HepG2 (cell line): ENCODE measurements around the gene POFUT2. TPM values are rescaled to one million over a fixed set of nuclear protein-coding genes. Genes with fewer than 3 reads are reported as not detected.

Experiments
- BORCS8-MEF2B ChIP-seq: sonication (generic); formaldehyde crosslinking; IDR thresholded peaks from 2 replicates; pipeline ENCODE4 v1.8.0; 2022; ENCODE audit warnings: mild to moderate bottlenecking, missing genetic modification reagents
- CBX1 ChIP-seq: IDR thresholded peaks from one replicate; pipeline ENCODE4 v1.6.1; 2016; ENCODE audit warnings: antibody characterized with exemption, low read depth
- CEBPB ChIP-seq: IDR thresholded peaks from 2 replicates; pipeline ENCODE4 v1.6.1; 2011; ENCODE audit warnings: low read depth, low read length, improper control_type of control experiment, borderline replicate concordance
- GPN1 ChIP-seq: sonication (generic); formaldehyde crosslinking; IDR thresholded peaks from 2 replicates; pipeline ENCODE4 v1.5.1; 2020; ENCODE audit warnings: missing genetic modification reagents, borderline replicate concordance
- HMGA1 ChIP-seq: sonication (generic); formaldehyde crosslinking; conservative IDR thresholded peaks from 2 replicates; pipeline ENCODE4 v1.4.0; 2020; ENCODE audit warnings: missing genetic modification reagents
- HNF4A ChIP-seq: sonication (generic); formaldehyde crosslinking; IDR thresholded peaks from 2 replicates; pipeline ENCODE4 v1.4.0; 2020; ENCODE audit warnings: missing genetic modification reagents
- ISL2 ChIP-seq: sonication (generic); formaldehyde crosslinking; IDR thresholded peaks from 2 replicates; pipeline ENCODE4 v1.5.0; 2020; ENCODE audit warnings: missing genetic modification reagents
- JARID2 ChIP-seq: sonication (generic); formaldehyde crosslinking; IDR thresholded peaks from 2 replicates; pipeline ENCODE4 v1.8.1; 2023; ENCODE audit warnings: missing genetic modification reagents, inconsistent platforms; ENCODE audit not compliant: insufficient replicate concordance
- MXD4 ChIP-seq: IDR thresholded peaks from 2 replicates; pipeline ENCODE4 v1.6.1; 2016; ENCODE audit warnings: mild to moderate bottlenecking, missing biosample characterization, missing genetic modification reagents
- MZF1 ChIP-seq: sonication (generic); formaldehyde crosslinking; IDR thresholded peaks from 2 replicates; pipeline ENCODE4 v1.8.1; 2023; ENCODE audit warnings: mild to moderate bottlenecking, missing genetic modification reagents, borderline replicate concordance
- NPAS2 ChIP-seq: sonication (generic); formaldehyde crosslinking; IDR thresholded peaks from 2 replicates; pipeline ENCODE4 v1.8.0; 2022; ENCODE audit warnings: mild to moderate bottlenecking, missing genetic modification reagents, borderline replicate concordance
- PHB2 ChIP-seq: fragments of 450-650 bp; IDR thresholded peaks from 2 replicates; pipeline ENCODE4 v1.6.1; 2018; ENCODE audit not compliant: partially characterized antibody
- PHF8 ChIP-seq: sonication (generic); formaldehyde crosslinking; IDR thresholded peaks from 2 replicates; pipeline ENCODE4 v1.5.0; 2020; ENCODE audit warnings: missing genetic modification reagents
- PRMT3 ChIP-seq: sonication (generic); formaldehyde crosslinking; IDR thresholded peaks from 2 replicates; pipeline ENCODE4 v1.8.1; 2022; ENCODE audit warnings: low read depth, mild to moderate bottlenecking, moderate library complexity, missing genetic modification reagents, borderline replicate concordance
- RFXAP ChIP-seq: sonication (generic); formaldehyde crosslinking; IDR thresholded peaks from 2 replicates; pipeline ENCODE4 v1.4.0; 2020; ENCODE audit warnings: missing genetic modification reagents, borderline replicate concordance
- STAG1 ChIP-seq: sonication (generic); formaldehyde crosslinking; IDR thresholded peaks from 2 replicates; pipeline ENCODE4 v1.4.0; 2020; ENCODE audit warnings: missing genetic modification reagents
- TBL1XR1 ChIP-seq: fragments of 150-350 bp; IDR thresholded peaks from 2 replicates; pipeline ENCODE4 v1.6.1; 2014; ENCODE audit warnings: borderline replicate concordance, low read length; ENCODE audit not compliant: partially characterized antibody
- TBX2 ChIP-seq: sonication (generic); formaldehyde crosslinking; IDR thresholded peaks from 2 replicates; pipeline ENCODE4 v1.5.0; 2020; ENCODE audit warnings: missing genetic modification reagents, mild to moderate bottlenecking, borderline replicate concordance
- U2AF2 ChIP-seq: fragments of 200-400 bp; formaldehyde crosslinking; IDR thresholded peaks from 2 replicates; pipeline ENCODE4 v1.6.1; 2017; ENCODE audit warnings: low read depth, mild to moderate bottlenecking, low read length
- ZBTB42 ChIP-seq: sonication (generic); formaldehyde crosslinking; IDR thresholded peaks from 2 replicates; pipeline ENCODE4 v1.5.0; 2020; ENCODE audit warnings: mild to moderate bottlenecking, missing genetic modification reagents
- ZNF224 ChIP-seq: sonication (generic); formaldehyde crosslinking; IDR thresholded peaks from 2 replicates; pipeline ENCODE4 v1.5.0; 2020; ENCODE audit warnings: mild to moderate bottlenecking, missing genetic modification reagents
- ZNF24 ChIP-seq: fragments of 450-650 bp; IDR thresholded peaks from 2 replicates; pipeline ENCODE4 v1.6.1; 2017; ENCODE audit warnings: antibody characterized with exemption, mild to moderate bottlenecking
- ZNF317 ChIP-seq: sonication (generic); formaldehyde crosslinking; IDR thresholded peaks from 2 replicates; pipeline ENCODE4 v1.5.0; 2020; ENCODE audit warnings: mild to moderate bottlenecking, missing genetic modification reagents
- ZNF33B ChIP-seq: sonication (generic); formaldehyde crosslinking; IDR thresholded peaks from 2 replicates; pipeline ENCODE4 v1.5.1; 2020; ENCODE audit warnings: mild to moderate bottlenecking, missing genetic modification reagents
- ZNF354B ChIP-seq: sonication (generic); formaldehyde crosslinking; IDR thresholded peaks from 2 replicates; pipeline ENCODE4 v1.8.0; 2022; ENCODE audit warnings: mild to moderate bottlenecking, missing genetic modification reagents
- ZNF362 ChIP-seq: sonication (generic); formaldehyde crosslinking; IDR thresholded peaks from 2 replicates; pipeline ENCODE4 v1.4.0; 2020; ENCODE audit warnings: missing genetic modification reagents, mild to moderate bottlenecking, borderline replicate concordance
- ZNF432 ChIP-seq: sonication (generic); formaldehyde crosslinking; IDR thresholded peaks from 2 replicates; pipeline ENCODE4 v1.5.0; 2020; ENCODE audit warnings: missing genetic modification reagents, mild to moderate bottlenecking, borderline replicate concordance
- ZNF446 ChIP-seq: sonication (generic); formaldehyde crosslinking; IDR thresholded peaks from 2 replicates; pipeline ENCODE4 v1.5.0; 2020; ENCODE audit warnings: mild to moderate bottlenecking, missing genetic modification reagents
- ZNF468 ChIP-seq: sonication (generic); formaldehyde crosslinking; IDR thresholded peaks from 2 replicates; pipeline ENCODE4 v1.8.0; 2022; ENCODE audit warnings: mild to moderate bottlenecking, moderate library complexity, missing genetic modification reagents
- ZNF564 ChIP-seq: sonication (generic); formaldehyde crosslinking; IDR thresholded peaks from 2 replicates; pipeline ENCODE4 v1.8.1; 2023; ENCODE audit warnings: mild to moderate bottlenecking, missing genetic modification reagents
- ZNF577 ChIP-seq: sonication (generic); formaldehyde crosslinking; IDR thresholded peaks from 2 replicates; pipeline ENCODE4 v1.4.0; 2020; ENCODE audit warnings: mild to moderate bottlenecking, low read depth, missing genetic modification reagents, borderline replicate concordance
- ZNF672 ChIP-seq: sonication (generic); formaldehyde crosslinking; IDR thresholded peaks from 2 replicates; pipeline ENCODE4 v1.8.1; 2022; ENCODE audit warnings: missing genetic modification reagents
- ZNF7 ChIP-seq: IDR thresholded peaks from 2 replicates; pipeline ENCODE4 v1.6.1; 2016; ENCODE audit warnings: missing biosample characterization, missing genetic modification reagents
- ZSCAN29 ChIP-seq: sonication (generic); formaldehyde crosslinking; conservative IDR thresholded peaks from 2 replicates; pipeline ENCODE4 v1.4.0; 2020; ENCODE audit warnings: mild to moderate bottlenecking, missing genetic modification reagents
- polyA plus RNA-seq, 8 experiments: library from polyadenylated mRNA; depleted of rRNA in 3 of 8; stranded (reverse) in 7 of 8; unstranded in 1 of 8; fragments of >200 nt; fragmentation: Illumina TruSeq in 4 of 8; extraction: Trizol in 4 of 8; gene quantifications; 2 replicates each; pipeline versions ENCODE4 v1.2.1 to v1.2.3, GENCODE V29; 2011 to 2016; ENCODE audit warnings: low read depth in 4 of 8, missing spikeins in 1 of 8, mixed read lengths in 1 of 8; ENCODE audit not compliant: insufficient read depth in 1 of 8
- total RNA-seq, 5 experiments: library from RNA; depleted of rRNA; stranded (reverse); fragments of >200 nt; fragmentation: Illumina TruSeq; extraction: Trizol; gene quantifications; 2 replicates each; pipeline ENCODE4 v1.2.3, GENCODE V29; 2016; ENCODE audit warnings: low read depth in 1 of 5

The POFUT2 gene
- total and polyA plus RNA-seq, 2 of the 13 experiments (the other 11 are each of a cell fraction or from before 2014, with no cell fraction given) = 22.8 to 24.0 TPM

- TF ChIP-seq JARID2 (CRISPR knock-in tag) (no peak), ZNF24 (no peak), ZNF362 (no peak), MXD4 (CRISPR knock-in tag) (0 out of 2 replicates have a peak, but pooled peaks have one; percentile 11), STAG1 (CRISPR knock-in tag) (no peak), ZSCAN29 (CRISPR knock-in tag) (no peak), ZBTB42 (no peak), ZNF446 (CRISPR knock-in tag) (no peak), ZNF224 (CRISPR knock-in tag) (no peak), GPN1 (CRISPR knock-in tag) (no peak), ISL2 (CRISPR knock-in tag) (peak; percentile 32; the same call in 1 of the 2 replicates), ZNF317 (CRISPR knock-in tag) (no peak), PHB2 (no peak), CEBPB (peak; percentile 91), TBL1XR1 (no peak), TBX2 (CRISPR knock-in tag) (peak; percentile 82), CBX1 (no peak), ZNF577 (CRISPR knock-in tag) (no peak), ZNF468 (CRISPR knock-in tag) (no peak), HMGA1 (CRISPR knock-in tag) (no peak), ZNF33B (CRISPR knock-in tag) (no peak), HNF4A (CRISPR knock-in tag) (peak; percentile 62), ZNF672 (no peak), BORCS8-MEF2B (CRISPR knock-in tag) (no peak), NPAS2 (no peak), ZNF354B (no peak), U2AF2 (no peak), ZNF432 (no peak), PHF8 (CRISPR knock-in tag) (0 out of 2 replicates have a peak, but pooled peaks have one; percentile 52), MZF1 (no peak), RFXAP (CRISPR knock-in tag) (no peak), ZNF7 (CRISPR knock-in tag) (0 out of 2 replicates have a peak, but pooled peaks have one; percentile 27), PRMT3 (CRISPR knock-in tag) (no peak), ZNF564 (CRISPR knock-in tag) (no peak)
These were observed 42.5 kb upstream of the POFUT2 start (continued) for GRCh38 chr21:45330075-45330781.
